Kidney (tissue), 14 donors: ENCODE data around the gene MTCL1. TPM values are rescaled to one million over a fixed set of nuclear protein-coding genes. Genes with fewer than 3 reads are reported as not detected.
A peak's percentile ranks its signal among the peaks of the same experiment; 100 is the strongest.

Experiments
- DNase-seq, 5 donors: peaks; one replicate each; pipeline ENCODE4 v3.0.0-alpha.2; 2013 to 2020
- FAIRE-seq: peaks from 2 replicates; lab custom pipeline; 2012; peaks lifted over from hg19 to GRCh38; lab: Jason Lieb, UNC
- H3K27ac ChIP-seq, 2 donors: one replicate each; pipeline ENCODE4 v1.7.0; 2013; ENCODE audit warnings: low read depth in 2 of 2, low read length in 2 of 2, inconsistent platforms in 1 of 2
- H3K27me3 ChIP-seq: one replicate; pipeline ENCODE4 v1.7.1; 2013; ENCODE audit warnings: low read length, inconsistent platforms; ENCODE audit not compliant: control insufficient read depth, insufficient read depth
- H3K36me3 ChIP-seq, 3 donors: one replicate each; pipeline versions ENCODE4 v1.7.0 to v1.7.1; 2013; ENCODE audit warnings: low read length in 3 of 3, control low read depth in 1 of 3, inconsistent platforms in 1 of 3; ENCODE audit not compliant: insufficient read depth in 3 of 3, control insufficient read depth in 2 of 3
- H3K4me1 ChIP-seq, 3 donors: one replicate each; pipeline versions ENCODE4 v1.7.0 to v1.7.1; 2013; ENCODE audit warnings: low read length in 3 of 3, inconsistent platforms in 1 of 3, low read depth in 1 of 3; ENCODE audit not compliant: control insufficient read depth in 2 of 3, insufficient read depth in 2 of 3
- H3K4me3 ChIP-seq, 3 donors: one replicate each; pipeline versions ENCODE4 v1.7.0 to v1.8.1; 2013; ENCODE audit warnings: low read length in 3 of 3, control low read depth in 1 of 3, inconsistent platforms in 1 of 3
- H3K9ac ChIP-seq, 3 donors: one replicate each; pipeline versions ENCODE4 v1.7.0 to v1.7.1; 2013; ENCODE audit warnings: low read length in 3 of 3, control low read depth in 1 of 3, inconsistent platforms in 1 of 3
- H3K9me3 ChIP-seq, 3 donors: one replicate each; pipeline versions ENCODE4 v1.7.0 to v1.7.1; 2013; ENCODE audit warnings: low read length in 3 of 3, control low read depth in 1 of 3, inconsistent platforms in 1 of 3; ENCODE audit not compliant: control insufficient read depth in 2 of 3, insufficient read depth in 1 of 3
- CTCF ChIP-seq: IDR thresholded peaks from 3 replicates; pipeline ENCODE4 v1.5.1; 2012; ENCODE audit warnings: mild to moderate bottlenecking, moderate library complexity, borderline replicate concordance; ENCODE audit not compliant: insufficient read depth; ENCODE audit errors: extremely low read depth
- intact Hi-C: fragments of 100-400 bp; cut with DNase I; formaldehyde crosslinking; loops from one replicate; pipeline ENCODE4 v1.11.1; 2022
- polyA plus RNA-seq: library from polyadenylated mRNA; stranded (reverse); fragments of 350-450 nt; fragmentation: Illumina TruSeq; extraction: RNeasy Lipid Tissue Mini Kit (QIAGEN cat#74804); gene quantifications from one replicate; pipeline ENCODE4 v1.2.3, GENCODE V29; 2014; ENCODE audit warnings: low read depth, low replicate concordance; ENCODE audit not compliant: insufficient read depth
- total RNA-seq: library from RNA; stranded (reverse); fragmentation: NEBNext Ultra II Directional; extraction: Animal tissue kit (Norgen Biotek cat#: 25700); gene quantifications from one replicate; pipeline ENCODE4 v1.2.1, GENCODE V29; 2021
- donor health status: control.
- donor health status: control.
- donor health status: control.
- donor health status: control.
- donor health status: control.
- donor health status: DM: yes; HTN: yes; CAD: no.
- donor health status: Normal renal cell carcinoma (clear cell type).

Gene MTCL1
- total and polyA plus RNA-seq, 2 donors from 2014 or later = 2.5 to 15.3 TPM

DNA sequence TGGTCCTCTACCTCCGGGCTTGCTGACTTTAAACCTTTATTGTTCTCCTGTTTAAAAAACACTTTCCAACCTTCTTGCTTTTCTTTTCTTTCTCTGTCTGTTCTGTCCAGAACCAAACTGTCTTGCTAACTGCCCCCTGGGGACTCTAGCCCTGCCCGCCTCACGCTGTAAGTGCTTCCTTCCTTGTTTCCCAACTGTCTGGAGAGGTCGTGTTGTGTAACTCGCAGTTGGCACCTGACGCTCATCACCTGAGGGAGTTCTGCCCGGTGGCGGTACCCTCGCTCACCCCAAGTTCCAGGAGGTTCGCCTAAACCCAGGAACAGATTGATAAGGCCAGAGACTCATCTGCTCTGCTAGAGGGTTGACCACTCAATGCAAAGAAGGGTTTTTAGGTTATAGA is 123.4 kb downstream of the MTCL1 start:
- no peak for FAIRE-seq
- peak in 1 of 5 donors; percentile 15 for DNase-seq
- Histone ChIP-seq H3K27me3 (no peaks in the 10 kb centered on the region), H3K27ac (no peak overlapping the region), H3K4me3 (no peak overlapping the region), H3K36me3 (no peaks in the 10 kb centered on the region), H3K4me1 (no peaks in the 10 kb centered on the region), H3K9ac (no peak overlapping the region), H3K9me3 (no peaks in the 10 kb centered on the region)
- no peak for TF ChIP-seq CTCF
- intact Hi-C loops = no loop called here

GRCh38 chr18:8830067-8831060 is 125.0 kb downstream of the MTCL1 start:
- Histone ChIP-seq H3K4me3 (no peak overlapping the region), H3K9ac (no peak overlapping the region), H3K36me3 (no peaks in the 10 kb centered on the region), H3K27ac (no peak overlapping the region), H3K4me1 (no peaks in the 10 kb centered on the region), H3K27me3 (no peaks in the 10 kb centered on the region), H3K9me3 (no peaks in the 10 kb centered on the region)
- FAIRE-seq (no peak), DNase-seq (peak in 1 of 5 donors; percentile 31)
- intact Hi-C loops = no loop called here
- no peak for TF ChIP-seq CTCF

DNA sequence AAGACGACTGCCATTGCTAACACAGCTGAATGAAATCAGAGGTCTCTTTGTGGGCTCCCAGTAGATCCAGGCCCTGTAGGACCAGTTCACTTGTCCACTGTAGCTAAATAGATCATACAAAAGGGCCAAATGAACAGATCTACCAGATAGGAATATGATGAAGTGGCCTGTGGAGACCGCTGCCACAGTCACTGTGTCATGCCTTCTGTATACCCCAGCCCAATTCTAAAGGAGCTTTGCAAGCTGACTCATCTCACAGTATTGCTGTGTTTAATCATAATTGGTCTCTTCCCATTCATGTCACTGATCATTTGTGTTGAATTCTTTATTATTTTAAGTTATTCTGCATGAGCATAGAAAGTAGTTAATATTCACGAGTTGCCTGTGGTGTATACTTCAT is 125.8 kb downstream of the MTCL1 start:
- Histone ChIP-seq H3K27me3 (no peaks in the 10 kb centered on the region), H3K9me3 (no peaks in the 10 kb centered on the region), H3K4me1 (no peaks in the 10 kb centered on the region), H3K36me3 (no peaks in the 10 kb centered on the region), H3K27ac (no peak overlapping the region), H3K4me3 (no peak overlapping the region), H3K9ac (no peak overlapping the region)
- FAIRE-seq = no peak
- TF ChIP-seq CTCF = no peak
- intact Hi-C loops = no loop called here
- no peak for DNase-seq
